IgD-negative memory B cell (primary cell): Measurements from ENCODE around the gene NKPD1. TPM values are rescaled to one million over a fixed set of nuclear protein-coding genes. Genes with fewer than 3 reads are reported as not detected.
"Not testable (repeated sequence)": the region's sequence is repeated elsewhere in the genome, so short reads cannot be mapped to it uniquely, and the experiment has no call there.

Experiments
- H3K27ac Mint-ChIP-seq, 3 donors: one replicate each; pipeline ENCODE4 v1.8.0; 2020 to 2022; ENCODE audit warnings: mild to moderate bottlenecking in 3 of 3, mixed read lengths in 3 of 3, moderate library complexity in 1 of 3
- H3K27me3 Mint-ChIP-seq: one replicate; pipeline ENCODE4 v1.8.0; 2021; ENCODE audit warnings: mixed read lengths
- H3K36me3 Mint-ChIP-seq: one replicate; pipeline ENCODE4 v1.8.0; 2020; ENCODE audit warnings: mild to moderate bottlenecking, mixed read lengths
- H3K4me1 Mint-ChIP-seq, 3 donors: one replicate each; pipeline ENCODE4 v1.8.0; 2020 to 2022; ENCODE audit warnings: mixed read lengths in 3 of 3, mild to moderate bottlenecking in 1 of 3
- H3K4me3 Mint-ChIP-seq, 4 donors: one replicate each; pipeline ENCODE4 v1.8.0; 2020 to 2022; ENCODE audit warnings: mild to moderate bottlenecking in 4 of 4, mixed read lengths in 4 of 4, moderate library complexity in 3 of 4
- H3K9me3 Mint-ChIP-seq, 3 donors: one replicate each; pipeline ENCODE4 v1.8.0; 2020 to 2021; ENCODE audit warnings: mixed read lengths in 3 of 3, mild to moderate bottlenecking in 1 of 3
- polyA plus RNA-seq: library from polyadenylated mRNA; unstranded; fragments of 300-500 nt; fragmentation: Illumina TruSeq; gene quantifications from one replicate; pipeline ENCODE4 v1.2.3, GENCODE V29; 2021

The NKPD1 gene
- polyA plus RNA-seq, 1 donor from 2014 or later, result not detected

DNA sequence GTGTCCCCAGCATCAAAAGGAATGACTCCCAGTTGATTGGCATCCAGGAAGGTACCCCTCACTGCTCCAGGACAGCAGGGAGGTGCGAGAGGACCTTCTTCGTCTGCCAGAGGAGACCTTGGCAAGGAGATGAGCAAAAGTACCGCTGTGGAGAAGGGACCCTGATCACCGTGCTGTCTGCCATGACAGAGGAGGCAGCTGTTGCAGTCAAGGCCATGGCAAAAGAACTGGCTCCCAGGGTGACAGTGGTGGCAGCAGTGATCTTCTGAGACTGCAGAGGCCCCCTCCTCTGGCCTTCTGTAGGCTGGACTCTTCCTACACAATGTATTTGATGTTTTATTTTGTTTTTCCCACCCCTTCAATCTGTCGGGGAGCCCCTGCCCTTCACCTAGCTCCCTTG is 32.0 kb downstream of the NKPD1 start:
- Mint-ChIP-seq H3K4me1 (peaks cover 16 to 19% (median 18%) of the 10 kb centered on the region in 3 donors), H3K27me3 (no peaks in the 10 kb centered on the region), H3K9me3 (no peaks in the 10 kb centered on the region), H3K36me3 (peaks cover 1% of the 10 kb centered on the region), H3K27ac (no peak overlapping the region), H3K4me3 (no peak overlapping the region)

DNA sequence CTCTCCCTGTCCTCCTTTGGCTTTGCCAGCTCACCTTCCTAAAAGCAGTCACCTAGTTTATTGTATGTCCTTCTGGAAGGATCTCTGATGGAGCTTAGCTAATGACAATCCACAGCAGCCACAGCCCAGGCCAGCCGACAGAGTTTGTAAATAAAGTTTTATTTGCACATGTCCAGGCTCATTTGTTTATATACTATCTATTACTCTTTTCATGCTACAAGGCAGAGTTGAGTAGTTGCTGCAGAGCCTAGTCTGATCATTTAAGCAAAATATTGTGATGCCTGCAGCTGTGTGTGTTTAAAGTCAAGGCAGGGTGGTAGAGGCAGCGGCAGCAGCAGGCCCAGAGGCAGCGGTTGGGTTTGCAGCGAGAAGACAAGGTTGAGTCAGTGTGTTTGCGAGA is 32.6 kb downstream of the NKPD1 start:
- peaks cover 13 to 17% (median 17%) of the 10 kb centered on the region in 3 donors for H3K4me1 Mint-ChIP-seq
- H3K27ac Mint-ChIP-seq, result peak overlapping the region in 1 of 3 donors; percentile 84
- H3K9me3 Mint-ChIP-seq, result no peaks in the 10 kb centered on the region
- H3K27me3 Mint-ChIP-seq, result no peaks in the 10 kb centered on the region
- H3K4me3 Mint-ChIP-seq, result peak overlapping the region in 1 of 4 donors; percentile 59
- peaks cover 1% of the 10 kb centered on the region for H3K36me3 Mint-ChIP-seq

DNA sequence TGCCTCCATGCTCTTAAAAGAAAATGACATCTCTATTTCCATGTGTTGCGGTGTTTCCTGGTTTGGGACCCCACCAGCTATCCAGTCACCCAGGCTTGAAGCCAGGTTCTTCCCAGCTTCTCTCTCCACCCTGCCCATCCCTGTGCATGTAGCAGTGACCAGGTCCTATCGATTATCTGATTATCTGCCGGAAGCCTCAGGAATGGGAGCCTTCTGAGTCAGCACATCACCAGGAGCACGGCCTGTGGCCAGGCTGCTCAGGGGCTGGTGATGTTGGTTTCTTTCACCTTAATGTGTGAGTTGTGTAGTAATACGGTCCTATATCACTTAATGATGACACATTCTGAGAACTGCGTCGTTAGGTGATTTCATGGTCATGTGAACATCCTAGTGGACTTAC is 34.1 kb downstream of the NKPD1 start:
- Mint-ChIP-seq H3K4me3 (no peak overlapping the region), H3K36me3 (peaks cover 1% of the 10 kb centered on the region), H3K27me3 (no peaks in the 10 kb centered on the region), H3K4me1 (peaks cover 13 to 25% (median 17%) of the 10 kb centered on the region in 3 donors), H3K27ac (no peak overlapping the region), H3K9me3 (no peaks in the 10 kb centered on the region)

DNA sequence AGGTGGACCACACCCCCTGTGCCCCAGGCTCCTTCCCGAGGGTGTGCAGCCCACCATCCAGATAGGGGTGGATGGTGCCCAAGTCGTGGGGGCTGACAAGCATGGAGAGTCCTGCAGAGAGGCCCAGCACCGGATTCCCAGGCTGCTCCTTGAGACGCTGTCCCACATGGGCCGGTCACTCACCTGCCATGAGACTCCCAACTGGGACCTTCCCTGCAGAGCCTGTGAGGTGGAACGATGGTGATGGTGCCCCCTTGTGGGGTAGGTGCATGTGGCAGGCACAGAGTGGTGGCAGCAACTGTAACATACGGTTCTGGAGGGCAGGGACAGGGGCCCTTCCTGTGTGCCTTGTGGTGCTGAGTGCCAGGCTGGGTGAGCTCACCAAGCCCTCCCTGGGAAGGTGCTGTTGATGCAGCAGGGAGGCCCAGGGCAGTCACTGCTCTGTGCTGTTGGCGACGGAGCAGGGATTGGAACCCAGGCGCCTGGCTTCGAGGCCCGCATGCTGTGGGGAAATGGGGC is 34.7 kb downstream of the NKPD1 start:
- Mint-ChIP-seq H3K36me3 (peaks cover 1% of the 10 kb centered on the region), H3K9me3 (no peaks in the 10 kb centered on the region)

DNA sequence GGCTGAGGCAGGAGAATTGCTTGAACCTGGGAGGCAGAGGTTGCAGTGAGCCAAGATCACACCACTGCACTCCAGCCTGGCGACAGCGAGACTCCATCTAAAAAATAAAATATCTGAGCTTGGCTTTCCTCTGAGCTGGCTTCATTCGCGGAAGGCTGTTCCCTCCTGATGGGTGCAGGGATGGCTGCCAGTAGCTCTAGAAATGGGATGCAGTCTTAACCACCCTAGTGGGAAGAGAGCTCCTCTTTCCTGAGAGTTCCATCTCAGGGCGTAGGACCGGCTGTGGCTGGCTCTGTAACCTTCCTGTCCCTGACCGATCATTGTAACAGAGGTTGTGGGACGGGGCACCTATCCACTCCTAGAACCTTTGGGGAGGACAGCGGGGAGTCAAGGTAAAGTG is 35.4 kb downstream of the NKPD1 start:
- peaks cover 1% of the 10 kb centered on the region for H3K36me3 Mint-ChIP-seq
- no peak overlapping the region for H3K27ac Mint-ChIP-seq
- no peaks in the 10 kb centered on the region for H3K9me3 Mint-ChIP-seq
- no peaks in the 10 kb centered on the region for H3K27me3 Mint-ChIP-seq
- H3K4me3 Mint-ChIP-seq, result peak overlapping the region in 1 of 4 donors; percentile 65
- H3K4me1 Mint-ChIP-seq, result peaks cover 9 to 20% (median 16%) of the 10 kb centered on the region in 3 donors

More for the DNA sequence above, 34.7 kb downstream of the NKPD1 start:
- no peaks in the 10 kb centered on the region for H3K27me3 Mint-ChIP-seq
- H3K27ac Mint-ChIP-seq, result no peak overlapping the region
- peaks cover 11 to 22% (median 13%) of the 10 kb centered on the region in 3 donors for H3K4me1 Mint-ChIP-seq
- H3K4me3 Mint-ChIP-seq, result no peak overlapping the region

DNA sequence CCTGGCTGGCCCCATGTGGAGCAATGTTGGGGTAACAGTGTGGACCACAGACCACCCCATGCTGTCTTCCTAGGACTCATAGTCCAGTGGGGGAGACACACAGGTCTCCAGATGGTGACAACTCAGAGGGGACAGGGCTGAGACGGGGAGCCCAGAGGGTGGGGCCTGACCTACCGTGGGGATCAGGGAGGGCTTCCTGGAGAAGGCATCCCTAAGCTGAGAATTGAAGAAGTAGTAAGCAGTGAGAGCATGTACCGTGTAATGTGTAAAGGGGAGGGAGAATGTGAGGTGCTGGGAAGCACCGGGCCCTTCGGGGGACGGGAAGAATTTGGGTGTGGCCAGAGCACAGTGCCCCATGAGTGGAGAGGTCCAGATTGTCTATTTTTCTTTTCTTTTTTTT is 36.8 kb downstream of the NKPD1 start:
- Mint-ChIP-seq H3K4me1 (peaks cover 15 to 30% (median 24%) of the 10 kb centered on the region in 3 donors), H3K27ac (peak overlapping the region in 1 of 3 donors; percentile 62), H3K27me3 (no peaks in the 10 kb centered on the region), H3K9me3 (no peaks in the 10 kb centered on the region), H3K4me3 (peak overlapping the region in 1 of 4 donors; percentile 39), H3K36me3 (peaks cover 1% of the 10 kb centered on the region)

DNA sequence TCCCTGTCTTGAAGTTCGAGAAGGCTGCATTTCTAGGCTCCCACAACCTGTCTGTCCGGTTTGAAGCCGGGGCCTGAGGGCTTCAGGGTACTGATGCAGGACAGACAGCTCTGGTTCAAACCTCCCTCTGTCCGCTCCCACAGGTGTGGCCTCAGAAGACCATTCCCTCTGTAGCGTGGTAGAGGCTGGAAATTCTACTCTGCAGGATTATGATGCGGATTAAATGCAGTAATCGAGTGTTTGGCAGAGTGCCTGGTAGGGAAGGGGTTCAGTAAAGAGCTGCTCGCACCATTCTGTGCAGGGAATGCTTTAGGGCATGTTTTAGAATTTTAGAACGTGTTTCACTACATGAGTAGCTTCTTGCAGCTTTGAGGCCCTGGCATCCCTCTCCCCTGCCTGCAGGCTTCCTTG is 37.3 kb downstream of the NKPD1 start:
- H3K27me3 Mint-ChIP-seq, result no peaks in the 10 kb centered on the region
- peaks cover 21 to 34% (median 29%) of the 10 kb centered on the region in 3 donors for H3K4me1 Mint-ChIP-seq

DNA sequence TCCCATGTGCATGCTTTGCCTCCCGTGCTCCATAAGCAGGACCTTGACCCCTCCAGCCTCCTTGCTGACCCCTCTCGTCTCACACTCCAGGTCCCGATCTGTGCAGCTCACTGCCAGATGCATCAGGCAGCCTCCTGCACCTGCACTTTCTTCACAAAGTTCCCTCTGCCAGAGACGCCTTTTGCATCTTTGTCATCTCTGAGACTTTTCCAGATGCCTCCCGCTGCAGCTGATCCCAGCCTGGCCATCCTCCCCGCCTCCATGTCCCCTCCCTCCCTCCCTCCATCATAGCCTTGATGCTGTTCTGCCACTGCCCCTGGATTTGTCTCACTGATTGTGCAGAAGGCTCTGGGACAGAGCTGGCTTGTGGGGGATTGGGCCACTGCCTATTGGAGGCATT is 38.0 kb downstream of the NKPD1 start:
- Mint-ChIP-seq H3K27me3 (no peaks in the 10 kb centered on the region), H3K4me1 (peaks cover 27 to 40% (median 34%) of the 10 kb centered on the region in 3 donors), H3K36me3 (no peaks in the 10 kb centered on the region), H3K27ac (no peak overlapping the region), H3K9me3 (no peaks in the 10 kb centered on the region), H3K4me3 (no peak overlapping the region)

More for the DNA sequence above, 37.3 kb downstream of the NKPD1 start:
- H3K36me3 Mint-ChIP-seq, result peaks cover 1% of the 10 kb centered on the region
- H3K4me3 Mint-ChIP-seq, result no peak overlapping the region
- H3K9me3 Mint-ChIP-seq, result no peaks in the 10 kb centered on the region
- peak overlapping the region in 1 of 3 donors; percentile 62 for H3K27ac Mint-ChIP-seq

DNA sequence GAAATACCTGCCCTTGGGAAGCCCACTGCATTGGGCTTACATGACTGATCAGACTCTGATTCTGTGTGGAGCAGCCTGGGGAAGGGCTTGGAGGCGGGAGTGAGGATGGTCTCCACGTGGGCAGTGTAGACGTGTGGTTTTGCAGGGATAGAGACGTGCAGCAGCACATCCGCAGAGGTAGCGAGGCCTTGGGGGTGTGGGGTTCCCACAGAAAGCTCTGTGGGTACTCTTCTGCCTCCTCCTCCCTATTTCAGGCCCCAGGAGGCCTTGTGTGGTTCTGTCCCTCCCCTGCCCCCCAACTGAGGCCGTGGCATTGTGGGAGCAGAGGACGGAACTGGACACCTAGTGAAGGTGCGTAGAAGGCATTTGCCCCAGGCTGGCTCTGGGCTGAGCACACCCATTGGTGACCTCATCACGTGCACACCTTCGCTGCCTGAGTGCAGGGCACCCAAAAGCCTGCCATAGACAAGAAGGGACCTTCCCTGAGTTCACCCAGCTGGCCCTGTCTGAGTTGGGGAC is 38.9 kb downstream of the NKPD1 start:
- H3K36me3 Mint-ChIP-seq, result no peaks in the 10 kb centered on the region
- H3K27me3 Mint-ChIP-seq, result no peaks in the 10 kb centered on the region
- no peaks in the 10 kb centered on the region for H3K9me3 Mint-ChIP-seq
- H3K27ac Mint-ChIP-seq, result peak overlapping the region in 1 of 3 donors; percentile 71
- H3K4me1 Mint-ChIP-seq, result peaks cover 33 to 45% (median 41%) of the 10 kb centered on the region in 3 donors
- peak overlapping the region in 1 of 4 donors; percentile 3 for H3K4me3 Mint-ChIP-seq

DNA sequence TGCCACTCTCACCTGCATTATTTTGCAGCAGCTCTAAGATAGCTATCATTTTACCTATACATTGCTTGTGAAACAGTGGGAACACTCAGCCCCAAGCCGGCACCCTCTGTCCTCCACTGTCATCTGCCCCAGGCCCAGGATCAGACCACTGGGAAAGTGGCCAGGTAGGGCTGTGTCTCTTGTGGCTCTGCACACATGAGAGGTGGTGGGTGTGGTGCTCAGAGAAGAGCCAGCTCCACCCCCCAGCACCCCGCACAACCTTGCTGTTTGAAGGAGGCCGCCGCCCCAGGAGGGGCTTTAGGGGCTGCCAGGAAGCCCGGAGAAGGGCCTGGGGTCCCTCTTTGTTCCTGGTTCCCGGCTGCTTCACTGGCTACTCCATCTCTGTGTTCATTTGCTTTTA is 41.2 kb downstream of the NKPD1 start:
- H3K4me3 Mint-ChIP-seq, result no peak overlapping the region
- peaks cover 39 to 40% (median 40%) of the 10 kb centered on the region in 3 donors for H3K4me1 Mint-ChIP-seq
- H3K27me3 Mint-ChIP-seq, result no peaks in the 10 kb centered on the region
- no peaks in the 10 kb centered on the region for H3K9me3 Mint-ChIP-seq
- H3K27ac Mint-ChIP-seq, result peak overlapping the region in 2 of 3 donors; percentile 72 to 88
- H3K36me3 Mint-ChIP-seq, result no peaks in the 10 kb centered on the region

DNA sequence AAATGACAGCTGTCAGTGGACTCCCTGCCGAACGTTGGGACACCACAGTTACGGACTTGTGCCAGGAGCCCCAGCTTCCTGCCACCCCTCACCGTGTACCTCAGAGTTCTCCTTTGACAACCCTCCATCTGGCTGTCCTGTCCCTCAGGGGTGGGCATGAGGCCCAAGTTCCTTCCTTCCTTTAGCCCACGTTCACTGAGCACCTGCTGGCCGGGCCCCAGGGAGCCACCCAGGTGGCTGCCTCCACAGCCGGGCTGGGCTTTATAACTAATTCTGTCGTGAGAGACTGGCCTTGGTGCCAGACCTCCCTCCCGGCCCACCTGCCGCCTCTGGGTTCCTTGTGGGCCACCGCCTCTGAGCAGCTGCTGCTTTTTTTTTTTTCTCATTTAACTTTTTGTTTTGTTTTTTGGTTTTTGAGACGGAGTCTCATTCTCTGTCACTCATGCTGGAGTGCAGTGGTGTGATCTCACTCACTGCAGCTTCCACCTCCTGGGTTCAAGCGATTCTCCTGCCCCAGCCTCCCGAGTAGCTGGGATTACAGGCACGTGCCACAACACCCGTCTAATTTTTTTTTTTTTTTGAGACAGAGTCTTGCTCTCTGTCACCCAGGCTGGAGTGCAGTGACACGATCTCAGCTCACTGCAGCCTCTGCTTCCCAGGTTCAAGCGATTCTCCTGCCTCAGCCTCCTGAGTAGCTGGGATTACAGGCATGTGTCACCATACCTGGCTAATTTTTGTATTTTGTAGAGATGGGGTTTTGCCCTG is 42.0 kb downstream of the NKPD1 start:
- Mint-ChIP-seq H3K4me1 (peaks cover 39 to 40% (median 40%) of the 10 kb centered on the region in 3 donors), H3K4me3 (peak overlapping the region; percentile 9 to 78 (median 58)), H3K27ac (peak overlapping the region; percentile 59 to 88 (median 72))
- not testable (repeated sequence) for H3K36me3 Mint-ChIP-seq, H3K9me3 Mint-ChIP-seq, H3K27me3 Mint-ChIP-seq

DNA sequence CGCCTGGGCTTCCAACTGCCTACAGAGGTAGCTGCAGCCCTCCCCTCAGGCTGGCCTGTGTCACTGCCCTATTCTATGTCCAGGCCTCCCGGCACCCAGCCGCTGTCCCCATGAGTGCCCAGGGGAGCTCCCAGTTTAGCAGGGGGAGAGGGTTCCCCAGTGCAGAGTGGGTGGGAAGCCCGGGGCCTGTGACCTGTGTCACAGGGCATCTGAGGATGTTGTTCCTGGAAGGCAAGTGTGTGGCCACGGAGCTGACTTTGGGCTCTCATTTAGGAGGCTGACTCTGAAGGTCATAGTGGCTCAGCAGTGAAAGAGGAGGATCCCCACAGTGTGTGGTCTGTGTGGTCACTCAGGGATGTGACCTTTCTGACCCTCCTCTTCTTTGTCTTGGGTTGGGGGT is 42.7 kb downstream of the NKPD1 start:
- Mint-ChIP-seq H3K27ac (peak overlapping the region in 2 of 3 donors; percentile 72 to 88), H3K9me3 (no peaks in the 10 kb centered on the region), H3K27me3 (no peaks in the 10 kb centered on the region), H3K4me1 (peaks cover 37 to 40% (median 40%) of the 10 kb centered on the region in 3 donors), H3K4me3 (peak overlapping the region in 3 of 4 donors; percentile 9 to 78 (median 67)), H3K36me3 (no peaks in the 10 kb centered on the region)

DNA sequence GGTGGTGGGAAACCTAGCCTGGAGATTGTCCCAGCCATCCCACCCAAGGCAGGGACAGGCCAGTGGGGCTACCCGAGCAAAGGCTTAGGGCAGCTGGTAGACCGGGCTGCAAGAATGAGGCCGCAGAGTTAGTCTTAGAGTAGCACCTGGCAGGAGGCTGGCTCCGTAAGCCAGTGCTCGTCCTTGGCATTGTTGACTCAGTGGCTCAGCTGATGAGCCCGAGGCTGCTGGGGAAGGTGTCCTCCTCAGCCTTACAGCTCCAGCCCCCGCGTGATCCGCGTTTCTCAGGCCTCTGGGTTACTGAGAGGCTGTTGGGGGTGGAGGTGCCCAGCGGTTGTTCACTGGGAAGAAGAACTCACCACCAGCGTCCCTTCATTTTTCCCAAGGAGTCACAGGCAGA is 43.1 kb downstream of the NKPD1 start:
- Mint-ChIP-seq H3K27me3 (no peaks in the 10 kb centered on the region), H3K36me3 (no peaks in the 10 kb centered on the region), H3K4me3 (peak overlapping the region in 1 of 4 donors; percentile 67), H3K4me1 (peaks cover 37 to 40% (median 39%) of the 10 kb centered on the region in 3 donors), H3K9me3 (no peaks in the 10 kb centered on the region), H3K27ac (peak overlapping the region in 1 of 3 donors; percentile 72)

DNA sequence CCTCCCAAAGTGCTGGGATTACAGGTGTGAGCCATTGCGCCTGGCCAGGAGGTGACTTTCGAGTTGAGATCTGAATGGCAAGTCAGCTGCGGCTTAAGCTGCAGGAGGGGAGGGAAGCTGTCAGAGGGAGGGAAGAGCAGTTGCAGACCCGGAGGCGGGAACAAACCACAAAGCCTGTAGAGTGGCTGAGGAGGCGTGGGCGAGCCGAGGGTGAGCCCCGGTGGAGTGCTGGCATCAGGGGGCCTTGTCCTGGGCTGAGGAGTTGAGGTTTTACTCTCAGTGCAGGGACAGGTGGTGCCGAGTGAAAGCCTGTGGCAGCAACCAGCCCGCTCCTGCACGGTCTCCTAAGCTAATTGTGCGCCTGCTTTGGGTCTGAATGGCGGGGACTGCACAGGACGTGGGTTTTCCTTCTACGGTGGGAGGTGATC is 43.6 kb downstream of the NKPD1 start:
- Mint-ChIP-seq H3K27ac (peak overlapping the region in 2 of 3 donors; percentile 20 to 47), H3K9me3 (no peaks in the 10 kb centered on the region), H3K4me1 (peaks cover 34 to 40% (median 37%) of the 10 kb centered on the region in 3 donors), H3K4me3 (peak overlapping the region in 2 of 4 donors; percentile 56 to 79), H3K36me3 (no peaks in the 10 kb centered on the region), H3K27me3 (no peaks in the 10 kb centered on the region)
